ENCODE results near the gene YBX3.

DNA sequence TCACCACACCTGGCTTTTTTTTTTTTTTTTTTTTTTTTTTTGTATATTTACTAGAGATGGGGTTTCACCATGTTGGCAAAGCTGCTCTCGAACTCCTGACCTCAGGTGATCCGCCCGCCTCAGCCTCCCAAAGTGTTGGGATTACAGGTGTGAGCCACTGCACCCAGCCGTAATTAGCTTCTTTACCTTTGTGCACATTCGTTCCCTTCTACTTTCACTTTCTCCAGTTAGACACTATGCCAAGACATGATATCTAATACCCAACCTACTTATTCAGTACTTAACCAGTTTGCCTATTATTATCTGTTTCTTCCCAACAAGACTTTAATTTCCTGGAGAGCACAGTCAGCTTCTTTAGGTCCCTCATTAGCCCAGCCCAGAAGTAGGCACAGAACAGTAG is 54.6 kb downstream of the YBX3 start:
- TF ChIP-seq, protein P1, sequence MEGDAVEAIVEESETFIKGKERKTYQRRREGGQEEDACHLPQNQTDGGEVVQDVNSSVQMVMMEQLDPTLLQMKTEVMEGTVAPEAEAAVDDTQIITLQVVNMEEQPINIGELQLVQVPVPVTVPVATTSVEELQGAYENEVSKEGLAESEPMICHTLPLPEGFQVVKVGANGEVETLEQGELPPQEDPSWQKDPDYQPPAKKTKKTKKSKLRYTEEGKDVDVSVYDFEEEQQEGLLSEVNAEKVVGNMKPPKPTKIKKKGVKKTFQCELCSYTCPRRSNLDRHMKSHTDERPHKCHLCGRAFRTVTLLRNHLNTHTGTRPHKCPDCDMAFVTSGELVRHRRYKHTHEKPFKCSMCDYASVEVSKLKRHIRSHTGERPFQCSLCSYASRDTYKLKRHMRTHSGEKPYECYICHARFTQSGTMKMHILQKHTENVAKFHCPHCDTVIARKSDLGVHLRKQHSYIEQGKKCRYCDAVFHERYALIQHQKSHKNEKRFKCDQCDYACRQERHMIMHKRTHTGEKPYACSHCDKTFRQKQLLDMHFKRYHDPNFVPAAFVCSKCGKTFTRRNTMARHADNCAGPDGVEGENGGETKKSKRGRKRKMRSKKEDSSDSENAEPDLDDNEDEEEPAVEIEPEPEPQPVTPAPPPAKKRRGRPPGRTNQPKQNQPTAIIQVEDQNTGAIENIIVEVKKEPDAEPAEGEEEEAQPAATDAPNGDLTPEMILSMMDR (IDR thresholded peaks at IDR 0.05) = no peak
- no peak for TF ChIP-seq POLR2A (IDR thresholded peaks at IDR 0.05)

All from vagina (tissue), 2 donors.